GM21360 (cell line): ENCODE results near the gene PLSCR1.
"Not testable (repeated sequence)": the region's sequence is repeated elsewhere in the genome, so short reads cannot be mapped to it uniquely, and the experiment has no call there.

Experiments
- ATAC-seq: cut with Tn5 transposase; IDR thresholded peaks from one replicate; pipeline ENCODE4 v1.9.1; 2021; ENCODE audit warnings: mild to moderate bottlenecking, moderate library complexity; ENCODE audit not compliant: unreplicated experiment

The PLSCR1 gene

DNA sequence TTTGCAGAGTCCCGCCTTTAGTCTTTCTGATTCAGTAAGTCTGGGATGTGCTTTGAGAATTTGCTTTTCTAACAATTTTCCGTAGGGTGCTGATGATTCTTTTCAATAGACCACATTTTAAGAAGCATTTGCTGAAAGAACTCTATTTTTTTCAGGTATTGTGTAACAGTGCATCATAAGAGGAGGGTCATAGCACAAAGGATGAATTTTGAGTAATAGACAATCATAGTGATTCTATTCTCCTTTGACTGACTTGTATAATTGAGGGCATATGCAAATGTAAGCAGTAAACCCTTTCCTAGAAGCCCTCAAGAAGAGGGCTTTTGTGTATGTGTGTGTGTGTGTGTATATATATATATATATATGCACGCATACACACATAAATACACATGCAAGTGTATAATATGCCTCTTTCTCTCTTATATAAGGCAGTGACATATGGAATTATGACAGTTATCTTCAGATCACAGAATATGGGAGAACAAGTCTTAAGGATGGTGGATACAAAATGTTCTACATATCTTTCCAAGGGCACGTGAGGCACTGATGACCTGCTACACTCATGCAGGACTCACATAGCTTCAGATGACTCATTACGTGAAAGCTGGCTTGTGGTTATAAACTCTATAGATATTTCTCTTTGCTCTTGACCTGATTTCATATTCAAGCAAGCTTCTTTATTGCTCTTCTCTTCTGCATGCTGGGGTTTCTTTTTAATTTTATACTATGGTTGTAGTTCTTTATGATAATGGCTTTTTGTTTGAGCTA is 6.5 kb upstream of the PLSCR1 start:
- peak; percentile 96 for ATAC-seq

DNA sequence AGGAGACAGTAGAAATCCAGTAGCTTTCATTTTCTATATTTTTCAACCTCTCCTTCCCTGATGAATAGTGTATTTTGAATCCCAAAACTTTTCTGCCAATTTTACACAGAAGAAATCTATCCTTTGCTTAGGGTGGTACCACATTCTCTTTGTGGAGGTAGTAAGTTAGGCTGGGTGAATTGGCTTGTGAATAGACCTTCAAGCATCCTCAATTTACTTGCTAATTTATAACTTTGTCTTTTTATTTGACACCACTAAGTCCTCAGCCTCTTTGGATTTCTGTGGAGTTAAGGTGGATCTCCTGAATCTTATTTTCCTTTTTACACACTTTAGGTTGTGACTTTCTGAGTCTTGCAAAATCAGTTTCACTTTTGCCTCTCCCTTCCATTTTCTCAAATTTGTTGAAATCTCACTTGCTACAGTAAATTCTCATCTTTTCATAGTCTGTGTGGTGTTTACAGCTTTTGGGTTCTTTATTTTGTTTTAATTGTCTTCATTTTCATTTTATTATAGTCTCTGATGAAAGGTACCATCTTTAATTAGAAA is 5.7 kb upstream of the PLSCR1 start:
- ATAC-seq: no peak

DNA sequence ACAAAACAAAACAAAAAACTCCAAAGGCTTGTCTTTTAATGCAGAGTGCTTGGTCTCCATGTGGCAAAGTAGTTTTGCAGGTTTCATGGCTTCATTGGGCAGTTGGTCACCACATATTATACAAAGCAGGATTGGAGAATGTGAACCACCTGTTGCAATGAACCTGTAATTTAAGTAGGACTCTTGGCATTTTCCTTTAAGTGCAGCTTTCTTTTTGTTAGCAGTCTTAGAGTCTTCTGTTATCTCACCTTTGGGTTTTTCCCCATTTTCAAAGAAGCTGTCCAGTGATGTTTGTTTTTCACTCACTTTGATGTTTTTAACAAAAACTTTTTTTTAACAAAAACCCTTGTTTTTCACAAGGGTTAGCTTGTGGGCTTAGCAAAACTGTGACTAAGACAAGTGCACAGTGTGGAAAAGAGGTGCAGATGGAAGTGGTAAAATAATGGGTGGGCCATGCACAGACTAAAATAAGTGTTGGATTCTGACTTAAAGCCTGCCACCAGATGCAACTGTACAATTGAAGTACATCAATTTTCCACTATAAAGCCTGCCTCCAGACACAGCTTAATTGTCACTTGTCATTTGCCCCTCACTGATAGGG is 2.9 kb upstream of the PLSCR1 start:
- no peak for ATAC-seq

DNA sequence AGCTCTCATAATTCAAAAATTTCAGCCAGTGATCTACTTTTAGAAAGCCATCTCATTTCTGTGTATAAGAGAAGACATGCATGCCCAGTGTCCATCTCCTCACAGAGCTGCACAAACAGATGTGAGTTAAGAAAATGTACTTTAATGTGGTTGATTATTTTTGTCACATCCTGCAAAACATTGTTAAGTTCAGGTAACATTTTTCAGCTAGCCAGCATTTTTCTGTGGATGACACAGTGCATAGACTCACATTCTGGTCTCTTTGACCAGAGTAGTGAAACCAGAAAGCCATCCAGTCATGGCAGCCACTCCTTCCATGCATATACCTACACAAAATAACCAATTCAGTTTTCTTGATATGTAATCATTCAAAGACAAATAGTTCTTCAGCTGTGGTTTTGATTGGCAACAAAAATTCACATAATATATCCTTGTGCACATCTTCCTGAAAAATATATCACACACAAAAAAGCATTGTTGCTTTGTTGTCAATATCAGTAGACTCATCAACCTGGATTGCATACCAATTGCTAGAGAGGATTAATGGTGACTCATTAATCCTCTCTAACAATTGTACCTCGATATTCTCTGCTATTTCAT is 2.1 kb upstream of the PLSCR1 start:
- ATAC-seq: no peak

DNA sequence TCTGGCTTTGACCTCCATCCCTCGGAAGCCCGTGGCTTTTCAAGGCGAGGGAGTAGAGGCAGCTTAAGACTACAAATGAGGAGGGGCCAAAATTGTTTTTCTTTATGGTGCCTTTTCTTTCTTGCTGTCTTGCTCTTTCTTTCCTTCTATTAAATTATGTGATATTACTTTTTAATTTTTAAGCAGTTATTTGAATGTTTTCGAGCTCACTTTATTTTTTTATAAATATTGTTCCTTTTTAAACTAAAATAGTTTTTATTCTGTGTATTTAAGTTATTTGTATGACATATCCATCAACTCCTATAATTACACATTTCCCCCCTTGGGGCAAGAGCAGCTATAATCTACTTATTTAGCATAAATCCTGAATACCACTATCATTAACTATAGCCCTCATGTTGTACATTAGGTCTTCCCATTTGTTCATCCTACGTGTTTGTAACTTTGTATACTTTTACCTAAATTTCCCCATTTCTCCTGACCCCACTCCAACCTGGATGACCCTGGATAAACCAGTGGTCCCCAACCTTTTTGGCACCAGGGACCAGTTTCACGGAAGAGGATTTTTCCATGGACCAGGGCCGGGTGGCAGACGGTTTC is 622 bp upstream of the PLSCR1 start:
- no peak for ATAC-seq

DNA sequence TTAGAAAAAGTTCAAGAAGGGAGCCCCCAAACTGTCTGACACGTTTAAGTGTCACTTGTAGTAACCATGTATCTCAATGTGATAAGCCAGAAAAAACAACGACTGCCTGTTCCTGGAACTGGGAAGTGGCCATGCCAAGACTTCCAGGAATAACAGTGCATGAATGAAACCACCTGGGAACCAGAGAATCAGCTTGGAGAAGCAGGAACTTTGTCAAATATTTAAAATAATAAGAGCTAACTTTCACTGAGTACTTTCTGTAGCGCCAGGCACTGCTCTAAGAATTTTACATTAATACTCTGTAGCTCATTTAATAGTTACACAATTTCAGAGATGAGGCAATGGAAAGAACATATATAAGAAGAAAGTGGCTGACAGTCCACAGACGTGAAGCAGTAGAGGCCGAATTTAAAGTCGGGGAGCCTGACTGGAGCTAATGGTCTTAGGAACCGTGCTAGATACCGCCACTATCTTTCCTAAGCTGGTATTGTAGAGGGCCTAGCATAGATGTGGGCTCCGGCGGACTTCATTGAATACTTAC is 876 bp downstream of the PLSCR1 start:
- peak; percentile 3 for ATAC-seq

DNA sequence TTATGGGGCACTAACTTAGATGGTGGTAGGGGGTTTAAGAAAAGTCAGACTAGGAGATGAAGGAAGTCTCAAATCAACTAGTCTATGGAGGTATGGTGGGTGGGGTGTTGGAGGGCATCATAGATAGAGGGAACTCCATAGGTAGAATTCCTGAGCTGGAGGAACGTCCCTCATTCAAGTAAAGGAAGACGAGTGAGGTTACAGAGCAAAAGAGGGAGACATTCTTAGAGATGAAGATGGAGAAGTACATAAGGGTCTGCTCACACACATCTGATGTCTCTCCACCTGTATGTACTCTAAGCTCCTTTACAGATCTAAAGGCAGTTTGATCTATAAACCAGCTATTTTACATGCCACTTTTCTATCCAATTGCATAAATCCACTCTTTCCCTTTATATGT is 1.4 kb downstream of the PLSCR1 start:
- ATAC-seq: no peak

DNA sequence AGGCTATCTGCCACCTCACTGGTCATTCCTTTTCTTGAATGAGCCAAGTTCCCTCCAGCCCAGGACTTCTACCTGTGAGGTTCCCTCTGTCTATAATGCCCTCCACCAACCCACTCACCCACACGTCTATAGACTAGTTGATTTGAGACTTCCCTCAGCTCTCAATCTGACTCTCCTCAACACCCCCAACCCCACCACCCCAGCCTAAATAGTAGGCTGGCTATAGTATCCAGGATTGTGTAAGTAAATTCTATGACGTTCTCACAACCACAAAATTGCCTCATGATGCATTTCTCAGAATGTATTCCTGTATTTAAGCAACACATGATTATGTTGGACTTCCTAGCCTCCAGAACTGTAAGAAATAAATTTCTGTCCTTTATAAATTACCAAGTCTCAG is 2.2 kb downstream of the PLSCR1 start:
- ATAC-seq: no peak

DNA sequence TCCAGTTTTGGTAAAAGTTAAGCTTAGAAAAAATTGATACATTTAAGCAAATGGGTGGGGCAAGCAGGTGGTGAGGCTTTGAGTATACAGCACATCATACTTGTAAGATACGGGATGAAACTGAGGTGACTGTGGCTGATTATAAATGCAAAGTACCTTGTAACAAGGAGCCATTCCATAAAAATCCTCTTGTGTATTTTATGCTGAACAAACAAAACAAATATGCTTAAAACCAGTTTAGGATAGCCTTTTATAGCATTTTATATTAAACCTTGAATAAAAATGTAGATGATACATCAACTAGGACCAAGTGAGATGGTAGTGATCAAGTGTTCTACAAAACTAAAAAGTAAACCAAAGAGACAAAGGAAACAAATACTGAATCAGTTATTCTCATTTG is 3.4 kb downstream of the PLSCR1 start:
- ATAC-seq: no peak

DNA sequence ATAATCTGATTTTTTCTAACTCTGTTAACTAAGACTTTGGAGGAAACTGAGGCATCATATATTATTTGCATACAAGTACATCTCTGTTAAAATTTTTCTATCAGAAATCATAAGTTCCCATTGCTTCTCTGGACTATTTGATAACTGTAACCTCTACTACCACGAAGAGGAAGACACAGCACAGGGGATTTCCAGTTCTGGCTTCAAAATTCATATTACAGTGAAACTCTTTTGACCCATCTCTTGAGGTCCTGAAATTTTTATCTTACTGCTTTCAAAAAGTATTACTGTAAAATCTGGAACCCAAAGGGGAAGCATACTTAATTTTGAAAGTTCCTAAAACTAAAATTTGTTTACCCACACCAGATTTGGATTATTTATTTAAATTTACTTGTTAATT is 4.2 kb downstream of the PLSCR1 start:
- ATAC-seq: no peak

DNA sequence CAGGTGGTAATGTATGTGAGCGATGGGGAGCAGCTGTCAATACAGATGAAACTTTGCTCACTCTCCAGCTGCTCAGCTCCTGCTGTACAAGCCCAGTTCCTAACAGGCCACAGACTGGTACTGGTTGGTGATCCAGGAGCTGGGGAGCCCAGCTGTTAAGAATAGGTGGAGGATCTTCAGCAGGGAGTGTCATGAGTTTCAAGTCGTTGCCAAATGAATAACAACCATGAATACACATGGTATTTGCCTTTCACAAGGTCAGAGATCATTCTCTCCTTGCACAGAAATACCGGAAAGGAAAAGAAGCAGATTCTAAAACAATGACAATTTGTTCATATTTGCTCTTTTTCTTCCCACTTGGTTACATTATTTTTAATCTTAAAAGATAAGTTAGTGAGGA is 5.1 kb downstream of the PLSCR1 start:
- no peak for ATAC-seq

DNA sequence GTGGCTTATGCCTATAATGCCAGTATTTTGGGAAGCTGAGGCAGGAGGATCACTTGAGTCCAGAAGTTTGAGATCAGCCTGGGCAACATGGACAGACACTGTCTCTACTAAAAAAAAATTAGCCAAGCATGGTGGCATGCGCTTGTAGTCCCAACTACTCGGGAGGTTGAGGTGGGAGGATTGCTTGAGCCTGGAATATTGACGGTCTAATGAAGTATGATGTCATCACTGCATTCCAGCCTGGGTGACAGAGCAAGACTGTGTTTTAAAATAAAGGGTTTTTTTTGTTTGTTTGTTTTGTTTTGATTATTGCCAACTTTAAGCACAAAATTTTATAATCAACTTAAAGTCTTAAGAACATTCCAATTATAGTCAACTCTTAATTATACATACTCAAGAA is 6.8 kb downstream of the PLSCR1 start:
- no peak for ATAC-seq

DNA sequence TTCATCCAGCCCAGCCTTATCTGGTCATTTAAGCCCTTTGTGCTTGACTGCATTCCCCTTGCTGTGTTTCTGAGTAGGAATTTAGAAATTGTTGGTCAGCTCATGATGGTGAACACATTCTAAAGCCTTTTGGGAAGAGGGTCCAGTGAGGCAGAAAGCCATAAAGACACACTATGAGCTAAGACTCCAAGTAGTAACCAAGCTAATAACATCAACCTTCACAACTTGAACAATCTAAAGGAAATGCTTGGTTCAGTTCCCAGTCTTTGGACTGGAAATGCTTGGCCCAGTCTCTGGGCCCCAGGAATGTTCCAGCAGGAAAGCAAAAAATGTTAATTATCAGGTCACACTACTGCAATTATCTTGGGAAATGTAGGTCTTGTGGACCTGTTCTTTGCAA is 7.7 kb downstream of the PLSCR1 start:
- no peak for ATAC-seq

DNA sequence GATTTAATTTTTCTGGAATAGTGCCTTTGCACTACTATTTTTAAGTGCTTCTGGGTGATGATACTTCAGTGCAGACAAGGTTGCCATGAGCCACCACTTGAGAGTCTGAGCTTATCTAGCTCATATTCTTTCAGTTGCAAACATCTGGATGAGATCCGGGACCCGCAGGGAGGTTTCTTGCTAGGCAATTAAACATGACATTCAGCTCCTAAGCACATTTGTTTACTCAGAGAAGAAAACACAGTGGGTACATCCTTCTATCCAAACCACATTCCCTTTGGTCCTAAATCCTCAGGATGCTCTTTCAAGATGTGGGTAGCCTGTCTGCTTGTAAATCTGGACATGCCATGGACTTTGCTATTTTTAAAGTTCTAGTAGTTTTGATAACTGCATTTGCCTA is 12.0 kb downstream of the PLSCR1 start:
- ATAC-seq: no peak

DNA sequence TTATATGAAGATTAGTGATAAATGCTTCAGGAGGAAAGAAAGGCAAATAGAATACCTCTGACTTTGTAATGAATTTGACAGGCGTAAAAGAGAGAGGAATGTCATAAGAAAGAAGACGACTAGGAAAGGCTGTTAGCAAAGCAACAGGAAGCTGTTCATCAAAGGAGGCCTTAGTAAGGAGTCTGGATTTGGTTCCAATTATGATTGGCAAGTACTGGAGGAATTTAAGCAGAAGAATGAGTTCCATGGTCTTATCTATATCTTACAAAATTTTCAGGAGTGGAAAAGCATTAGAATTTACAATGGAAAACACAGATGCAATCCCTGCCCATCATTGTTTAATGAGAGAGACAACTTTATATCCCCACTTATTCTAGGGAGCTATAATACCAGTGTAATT is 13.8 kb downstream of the PLSCR1 start:
- no peak for ATAC-seq

DNA sequence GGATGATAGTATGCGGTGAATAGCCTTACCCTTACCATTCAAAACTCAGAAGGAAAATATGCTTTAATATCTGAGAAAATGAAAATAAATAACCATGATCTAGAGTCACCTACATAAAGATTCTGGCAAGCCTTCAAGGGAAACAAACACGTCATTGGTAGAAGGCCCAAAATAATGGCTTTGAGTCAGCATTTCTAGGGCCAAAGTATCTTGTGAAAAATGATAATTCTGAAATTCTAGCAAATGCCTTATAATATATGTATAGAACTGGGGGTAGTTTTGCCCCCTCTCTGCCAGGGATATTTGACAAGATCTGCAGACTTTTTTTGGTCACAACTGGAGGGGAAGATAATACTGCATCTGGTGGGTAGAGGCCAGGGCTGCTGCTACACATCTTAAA is 15.4 kb downstream of the PLSCR1 start:
- ATAC-seq: no peak

DNA sequence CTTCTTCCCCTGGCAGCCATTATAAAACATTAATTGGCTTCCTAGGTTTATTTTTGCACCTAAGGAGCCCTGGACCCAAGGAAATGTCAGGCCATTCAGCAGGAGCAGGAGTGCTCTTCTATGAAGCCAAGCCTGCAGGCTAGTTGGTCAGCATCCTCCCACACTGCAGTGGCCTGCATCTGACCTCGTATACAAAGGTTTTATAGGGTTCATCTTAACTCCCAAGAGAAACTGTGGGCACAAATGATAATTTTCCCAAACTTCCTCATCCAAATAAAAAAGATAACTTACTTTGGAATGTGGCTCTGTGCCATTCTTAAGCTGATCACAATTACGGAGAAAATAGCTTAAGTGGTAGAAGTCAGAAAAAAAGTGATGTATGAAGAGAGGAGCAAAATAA is 19.4 kb downstream of the PLSCR1 start:
- ATAC-seq: no peak

DNA sequence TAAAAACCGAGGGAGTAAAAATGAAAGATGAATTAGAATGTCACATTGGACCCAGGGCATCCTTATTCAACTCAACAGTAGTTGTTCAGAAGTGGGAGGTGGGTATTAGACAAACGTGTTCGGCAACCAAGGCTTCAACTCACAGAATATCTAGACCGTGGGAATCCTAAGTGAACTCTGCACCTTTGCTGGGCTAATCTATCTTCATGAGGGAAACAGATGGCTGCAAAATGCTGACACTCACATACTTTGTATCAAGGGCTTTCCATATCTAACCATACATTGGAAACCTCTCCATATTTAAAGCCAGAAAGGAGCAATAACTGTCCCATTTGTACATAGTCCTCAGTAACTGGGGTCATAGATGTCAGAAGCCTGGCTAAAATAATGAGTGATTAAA is 20.9 kb downstream of the PLSCR1 start:
- ATAC-seq: no peak

DNA sequence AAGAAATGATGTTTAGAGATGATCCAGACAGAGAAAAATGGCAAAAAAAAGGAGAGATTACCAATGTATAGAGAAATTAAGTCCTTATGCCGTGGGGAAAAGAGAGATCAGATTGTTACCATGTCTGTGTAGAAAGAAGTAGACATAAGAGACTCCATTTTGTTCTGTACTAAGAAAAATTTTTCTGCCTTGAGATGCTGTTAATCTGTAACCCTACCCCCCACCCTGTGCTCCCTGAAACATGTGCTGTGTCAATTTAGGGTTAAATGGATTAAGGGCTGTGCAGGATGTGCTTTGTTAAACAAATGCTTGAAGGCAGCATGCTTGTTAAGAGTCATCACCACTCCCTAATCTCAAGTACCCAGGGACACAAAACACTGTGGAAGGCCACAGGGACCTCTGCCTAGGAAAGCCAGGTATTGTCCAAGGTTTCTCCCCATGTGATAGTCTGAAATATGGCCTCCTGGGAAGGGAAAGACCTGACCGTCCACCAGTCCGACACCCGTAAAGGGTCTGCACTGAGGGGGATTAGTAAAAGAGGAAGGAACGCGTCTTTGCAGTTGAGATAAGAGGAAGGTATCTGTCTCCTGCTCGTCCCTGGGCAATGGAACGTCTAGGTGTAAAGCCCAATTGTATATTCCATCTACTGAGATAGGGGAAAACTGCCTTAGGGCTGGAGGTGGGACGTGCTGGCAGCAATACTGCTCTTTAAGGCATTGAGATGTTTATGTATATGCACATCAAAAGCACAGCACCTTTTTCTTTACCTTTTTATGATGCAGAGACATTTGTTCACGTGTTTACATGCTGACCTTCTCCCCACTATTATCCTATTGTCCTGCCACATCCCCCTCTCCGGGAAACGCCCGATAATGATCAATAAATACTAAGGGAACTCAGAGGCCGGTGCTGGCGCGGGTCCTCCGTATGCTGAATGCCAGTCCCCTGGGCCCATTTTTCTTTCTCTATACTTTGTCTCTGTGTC is 21.9 kb downstream of the PLSCR1 start:
- ATAC-seq: not testable (repeated sequence)

DNA sequence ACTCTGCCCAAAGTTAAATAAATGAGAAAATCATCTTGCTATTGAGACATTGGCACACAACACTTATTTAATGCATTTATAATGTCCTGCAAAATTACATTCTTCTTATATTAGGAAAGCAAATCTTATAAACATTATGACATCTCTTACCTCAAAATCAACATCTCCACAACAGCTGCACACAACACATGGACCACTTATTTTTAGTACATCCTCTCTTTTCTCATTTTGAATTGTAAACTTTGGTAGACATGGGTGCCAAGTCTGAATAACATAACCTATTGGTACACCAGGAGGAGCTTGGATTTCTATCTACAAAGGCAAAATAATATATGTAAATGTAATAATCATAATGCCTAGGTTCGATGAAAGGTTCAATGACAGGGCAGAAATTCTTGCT is 23.0 kb downstream of the PLSCR1 start:
- no peak for ATAC-seq
